Femur (tissue), 1 donor: ENCODE measurements around the gene PDXK.

Source experiments
- DNase-seq: peaks from one replicate; pipeline ENCODE4 v3.0.0-alpha.2; 2017

Gene PDXK

GRCh38 chr21:43764576-43765495 is 45.9 kb downstream of the PDXK start:
- DNase-seq = no peak

- no peak for DNase-seq
Measured at GRCh38 chr21:43766734-43767497, 48.0 kb downstream of the PDXK start.

- DNase-seq = no peak
Measured at GRCh38 chr21:43767498-43767983, 48.6 kb downstream of the PDXK start.

GRCh38 chr21:43767984-43768867 is 49.3 kb downstream of the PDXK start:
- peak; percentile 37 for DNase-seq

- no peak for DNase-seq
Measured at GRCh38 chr21:43768868-43769167, 49.9 kb downstream of the PDXK start.

- no peak for DNase-seq
Measured at GRCh38 chr21:43769325-43769958, 50.5 kb downstream of the PDXK start.

- DNase-seq = no peak
Measured at GRCh38 chr21:43770066-43770655, 51.2 kb downstream of the PDXK start.

- DNase-seq = no peak
Measured at GRCh38 chr21:43771199-43771675, 52.3 kb downstream of the PDXK start.

GRCh38 chr21:43771698-43772424 is 52.9 kb downstream of the PDXK start:
- no peak for DNase-seq

GRCh38 chr21:43772425-43772821 is 53.5 kb downstream of the PDXK start:
- DNase-seq = no peak

GRCh38 chr21:43774163-43774562 is 55.2 kb downstream of the PDXK start:
- DNase-seq = no peak

GRCh38 chr21:43775190-43775589 is 56.3 kb downstream of the PDXK start:
- DNase-seq = no peak

- DNase-seq = no peak
Measured at GRCh38 chr21:43775795-43776430, 57.0 kb downstream of the PDXK start, which contains the start of gene CSTB. Gene CSTB, minus strand, starts transcription at chr21:43776308. Its CDS starts 39 bp downstream, at chr21:43776269.

GRCh38 chr21:43777953-43778352 is 59.0 kb downstream of the PDXK start:
- no peak for DNase-seq

GRCh38 chr21:43778469-43779335 is 59.8 kb downstream of the PDXK start:
- DNase-seq = no peak

- DNase-seq = no peak
Measured at GRCh38 chr21:43779660-43780059, 60.7 kb downstream of the PDXK start.

- no peak for DNase-seq
Measured at GRCh38 chr21:43781846-43782245, 62.9 kb downstream of the PDXK start.

GRCh38 chr21:43782431-43783097 is 63.6 kb downstream of the PDXK start:
- no peak for DNase-seq
